IPS-18a (cell line): ENCODE results near the gene ANK3.

Experiments
- H3K27ac ChIP-seq: one replicate; pipeline ENCODE4 v1.5.1; 2013; ENCODE audit warnings: low read length
- H3K27me3 ChIP-seq: one replicate; pipeline ENCODE4 v1.6.1; 2013; ENCODE audit warnings: mild to moderate bottlenecking, low read length; ENCODE audit not compliant: control insufficient read depth, insufficient read depth
- H3K36me3 ChIP-seq: one replicate; pipeline ENCODE4 v1.6.1; 2013; ENCODE audit warnings: low read depth, low read length; ENCODE audit not compliant: control insufficient read depth
- H3K4me1 ChIP-seq: one replicate; pipeline ENCODE4 v1.6.1; 2013; ENCODE audit warnings: low read depth, low read length; ENCODE audit not compliant: control insufficient read depth
- H3K4me3 ChIP-seq: one replicate; pipeline ENCODE4 v1.5.1; 2013; ENCODE audit warnings: low read length
- H3K9ac ChIP-seq: one replicate; pipeline ENCODE4 v1.6.1; 2013; ENCODE audit warnings: mild to moderate bottlenecking, low read length, moderate library complexity
- H3K9me3 ChIP-seq: one replicate; pipeline ENCODE4 v1.6.1; 2013; ENCODE audit warnings: low read depth, low read length; ENCODE audit not compliant: control insufficient read depth

ANK3 gene

GRCh38 chr10:60375293-60376004, 14.2 kb downstream of the ANK3 start:
- H3K4me3 ChIP-seq = no peak overlapping the region
- H3K27ac ChIP-seq = no peak overlapping the region
- no peak overlapping the region for H3K9ac ChIP-seq
- peaks cover 5% of the 10 kb centered on the region for H3K4me1 ChIP-seq
- H3K27me3 ChIP-seq = no peaks in the 10 kb centered on the region
- no peaks in the 10 kb centered on the region for H3K9me3 ChIP-seq
- H3K36me3 ChIP-seq = no peaks in the 10 kb centered on the region

DNA sequence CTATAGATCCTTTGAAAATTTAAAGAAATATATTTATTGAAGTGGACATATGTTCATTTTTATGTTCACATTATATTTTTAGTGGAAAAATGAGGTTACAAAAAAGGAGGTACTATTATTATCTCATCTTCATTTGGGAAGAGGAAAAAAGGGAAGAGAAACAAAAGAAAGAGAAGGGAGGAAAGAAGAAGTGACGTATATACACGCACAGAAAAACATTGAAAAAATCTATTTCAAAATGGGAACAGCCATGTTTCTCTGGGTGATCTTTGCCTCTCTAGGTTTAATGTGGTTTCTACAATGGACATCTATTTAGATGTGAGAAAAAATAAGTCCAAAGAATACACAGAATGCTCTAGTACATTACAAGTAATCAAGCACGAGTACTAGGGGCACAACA, 14.8 kb downstream of the ANK3 start:
- H3K36me3 ChIP-seq = no peaks in the 10 kb centered on the region
- H3K4me1 ChIP-seq = peaks cover 5% of the 10 kb centered on the region
- no peaks in the 10 kb centered on the region for H3K9me3 ChIP-seq
- no peak overlapping the region for H3K4me3 ChIP-seq
- H3K27ac ChIP-seq = no peak overlapping the region
- H3K9ac ChIP-seq = no peak overlapping the region
- no peaks in the 10 kb centered on the region for H3K27me3 ChIP-seq

DNA sequence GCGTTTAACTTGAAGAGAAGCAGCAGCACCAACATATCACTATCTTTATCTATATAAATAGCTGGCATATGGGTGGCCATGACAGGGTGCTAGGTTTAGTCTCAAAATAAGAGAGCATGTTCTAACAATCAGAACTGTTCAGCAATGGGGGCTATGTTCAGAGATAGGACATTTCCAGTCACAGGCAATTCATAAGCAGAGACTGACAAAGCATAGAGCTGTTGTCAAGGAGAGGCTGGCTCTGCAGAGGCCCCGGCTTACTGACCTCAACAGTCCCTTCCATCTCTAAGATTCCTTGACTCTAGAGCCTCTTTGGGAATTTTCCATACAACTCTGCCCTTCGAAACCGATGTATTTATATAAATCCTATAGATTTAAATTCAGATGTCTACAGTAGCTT, 17.2 kb downstream of the ANK3 start:
- Histone ChIP-seq H3K4me3 (no peak overlapping the region), H3K27ac (no peak overlapping the region), H3K27me3 (no peaks in the 10 kb centered on the region), H3K4me1 (peaks cover 9% of the 10 kb centered on the region), H3K36me3 (no peaks in the 10 kb centered on the region), H3K9ac (no peak overlapping the region), H3K9me3 (no peaks in the 10 kb centered on the region)

DNA sequence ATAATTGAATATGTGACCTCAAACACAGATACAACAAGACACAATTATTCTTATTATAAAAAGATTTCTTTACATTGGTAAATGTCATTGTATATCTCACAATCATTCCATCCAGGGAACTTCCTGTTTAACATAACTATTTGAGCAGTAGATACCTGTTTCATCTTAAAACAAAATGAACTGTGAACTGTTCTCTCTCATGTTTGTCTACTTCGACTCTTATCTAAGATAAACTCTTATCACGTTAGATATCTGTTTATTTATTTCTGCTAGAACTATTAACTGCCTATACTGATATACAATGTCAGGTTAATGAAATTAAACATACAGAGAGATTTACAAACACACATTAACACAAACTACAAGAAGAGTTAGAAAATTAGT, 20.1 kb downstream of the ANK3 start:
- no peak overlapping the region for H3K27ac ChIP-seq
- H3K9me3 ChIP-seq = no peaks in the 10 kb centered on the region
- H3K9ac ChIP-seq = no peak overlapping the region
- no peaks in the 10 kb centered on the region for H3K36me3 ChIP-seq
- H3K4me1 ChIP-seq = peaks cover 10% of the 10 kb centered on the region
- no peaks in the 10 kb centered on the region for H3K27me3 ChIP-seq
- no peak overlapping the region for H3K4me3 ChIP-seq

GRCh38 chr10:60368875-60369546, 20.7 kb downstream of the ANK3 start:
- Histone ChIP-seq H3K9ac (no peak overlapping the region), H3K27me3 (no peaks in the 10 kb centered on the region), H3K4me3 (no peak overlapping the region), H3K9me3 (no peaks in the 10 kb centered on the region), H3K4me1 (peaks cover 10% of the 10 kb centered on the region), H3K36me3 (no peaks in the 10 kb centered on the region), H3K27ac (no peak overlapping the region)

GRCh38 chr10:60367901-60368300, 21.8 kb downstream of the ANK3 start:
- Histone ChIP-seq H3K9ac (no peak overlapping the region), H3K4me1 (peaks cover 10% of the 10 kb centered on the region), H3K27ac (no peak overlapping the region), H3K36me3 (no peaks in the 10 kb centered on the region), H3K27me3 (no peaks in the 10 kb centered on the region), H3K9me3 (no peaks in the 10 kb centered on the region), H3K4me3 (no peak overlapping the region)

DNA sequence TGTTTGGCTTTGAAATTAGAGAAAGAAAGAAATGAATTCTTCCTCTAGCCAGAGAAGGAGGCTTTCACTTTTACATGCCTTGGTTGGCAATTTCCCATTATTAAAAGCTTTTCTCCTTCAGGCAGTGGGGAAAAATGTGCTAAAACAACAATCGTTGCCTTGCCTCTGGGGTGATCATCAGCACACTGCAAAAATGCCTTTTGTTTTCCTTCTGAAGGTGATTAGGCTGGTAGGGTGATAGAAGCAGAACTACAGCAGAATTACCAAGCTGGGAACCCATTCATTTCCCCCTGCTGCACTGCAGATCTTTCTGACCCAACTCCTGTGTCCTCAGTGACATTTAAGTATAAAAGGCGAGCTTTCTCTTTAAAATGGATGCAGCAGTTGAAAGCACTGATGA, 22.2 kb downstream of the ANK3 start:
- H3K9me3 ChIP-seq = no peaks in the 10 kb centered on the region
- H3K4me1 ChIP-seq = peaks cover 10% of the 10 kb centered on the region
- no peak overlapping the region for H3K9ac ChIP-seq
- no peaks in the 10 kb centered on the region for H3K27me3 ChIP-seq
- H3K4me3 ChIP-seq = no peak overlapping the region
- no peaks in the 10 kb centered on the region for H3K36me3 ChIP-seq
- H3K27ac ChIP-seq = no peak overlapping the region

DNA sequence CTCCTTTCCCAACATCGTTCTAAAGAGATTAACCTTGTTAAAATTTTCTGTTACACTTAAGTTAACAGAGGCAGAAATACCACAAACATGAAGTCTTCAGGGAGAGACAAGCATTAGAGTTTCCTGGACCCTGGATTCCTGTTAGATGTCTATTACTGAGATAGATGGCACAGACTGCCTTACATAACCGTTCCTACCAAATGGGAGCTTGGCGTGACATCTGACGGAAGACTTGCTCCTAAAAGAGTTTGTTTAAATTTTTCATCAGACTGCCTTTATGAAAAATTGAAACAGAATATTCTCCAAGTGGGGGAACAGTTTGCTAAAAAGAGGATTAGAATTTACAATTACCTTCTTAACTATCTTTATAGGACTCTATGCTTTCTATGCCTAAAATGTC, 22.7 kb downstream of the ANK3 start:
- no peak overlapping the region for H3K27ac ChIP-seq
- no peaks in the 10 kb centered on the region for H3K36me3 ChIP-seq
- H3K4me1 ChIP-seq = peaks cover 10% of the 10 kb centered on the region
- no peaks in the 10 kb centered on the region for H3K27me3 ChIP-seq
- no peaks in the 10 kb centered on the region for H3K9me3 ChIP-seq
- H3K4me3 ChIP-seq = no peak overlapping the region
- no peak overlapping the region for H3K9ac ChIP-seq

GRCh38 chr10:60363187-60363586, 26.5 kb downstream of the ANK3 start:
- H3K4me3 ChIP-seq = no peak overlapping the region
- H3K9me3 ChIP-seq = no peaks in the 10 kb centered on the region
- no peak overlapping the region for H3K27ac ChIP-seq
- H3K9ac ChIP-seq = no peak overlapping the region
- H3K27me3 ChIP-seq = no peaks in the 10 kb centered on the region
- H3K4me1 ChIP-seq = peaks cover 10% of the 10 kb centered on the region
- H3K36me3 ChIP-seq = no peaks in the 10 kb centered on the region

DNA sequence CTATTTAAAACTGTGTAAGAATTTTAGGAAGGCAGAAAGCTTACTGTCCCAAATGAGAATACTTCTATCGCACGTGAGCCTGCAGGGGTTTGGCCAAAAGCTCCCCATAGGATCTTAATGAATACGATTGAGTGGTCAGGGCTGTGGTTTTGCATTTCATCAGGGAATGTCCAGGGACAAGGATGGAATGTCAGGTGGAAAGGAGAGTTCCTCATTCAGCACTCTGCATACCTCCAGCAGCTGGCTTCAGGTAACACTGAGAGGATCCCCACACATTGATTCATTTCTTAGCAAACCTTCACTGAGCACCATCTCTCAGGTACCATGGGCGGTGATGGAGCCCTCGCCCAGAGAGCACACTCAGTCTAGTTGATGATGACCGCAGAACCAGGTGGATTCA, 27.2 kb downstream of the ANK3 start:
- Histone ChIP-seq H3K9me3 (no peaks in the 10 kb centered on the region), H3K4me1 (peaks cover 6% of the 10 kb centered on the region), H3K36me3 (no peaks in the 10 kb centered on the region), H3K9ac (no peak overlapping the region), H3K4me3 (no peak overlapping the region), H3K27me3 (no peaks in the 10 kb centered on the region), H3K27ac (no peak overlapping the region)

GRCh38 chr10:60359066-60359465, 30.6 kb downstream of the ANK3 start:
- Histone ChIP-seq H3K4me1 (no peaks in the 10 kb centered on the region), H3K9me3 (no peaks in the 10 kb centered on the region)

DNA sequence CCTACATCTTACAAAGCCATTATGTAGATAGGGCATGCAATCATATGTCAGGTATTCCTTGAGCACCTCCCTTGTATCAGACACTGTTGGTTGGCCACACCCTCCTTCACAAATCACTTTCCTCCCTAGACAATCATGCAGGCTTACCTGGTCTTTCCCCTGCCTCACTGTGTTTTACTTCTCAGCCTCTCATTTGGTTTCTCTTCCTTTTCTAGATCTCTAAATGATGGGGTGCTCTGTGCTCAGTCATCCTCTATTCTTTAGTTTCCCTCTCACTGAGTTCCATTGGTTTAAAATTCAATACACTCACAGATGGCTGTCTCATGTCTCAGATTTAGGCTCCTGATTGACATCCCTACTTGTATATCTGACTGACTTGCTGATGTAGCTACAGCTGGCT, 31.4 kb downstream of the ANK3 start:
- Histone ChIP-seq H3K27me3 (no peaks in the 10 kb centered on the region), H3K4me1 (peaks cover 8% of the 10 kb centered on the region), H3K9me3 (no peaks in the 10 kb centered on the region), H3K36me3 (no peaks in the 10 kb centered on the region), H3K27ac (no peak overlapping the region), H3K4me3 (no peak overlapping the region), H3K9ac (no peak overlapping the region)

More at GRCh38 chr10:60359066-60359465, 30.6 kb downstream of the ANK3 start:
- Histone ChIP-seq H3K4me3 (no peak overlapping the region), H3K27me3 (no peaks in the 10 kb centered on the region), H3K36me3 (no peaks in the 10 kb centered on the region), H3K9ac (no peak overlapping the region), H3K27ac (no peak overlapping the region)
